Peyer's patch (tissue), 4 donors: ENCODE data around the gene NFATC2IP. TPM values are rescaled to one million over a fixed set of nuclear protein-coding genes. Genes with fewer than 3 reads are reported as not detected.

Source experiments
- DNase-seq, 3 donors: peaks; one replicate each; pipeline ENCODE4 v3.0.0-alpha.2; 2017 to 2019
- H3K27ac ChIP-seq, 4 donors: fragments of 200-600 bp; sonication (generic); one replicate each; pipeline ENCODE4 v1.5.1; 2016 to 2019
- H3K27me3 ChIP-seq, 2 donors: fragments of 200-600 bp; sonication (generic); one replicate each; pipeline ENCODE4 v1.5.1; 2019
- H3K36me3 ChIP-seq, 3 donors: fragments of 200-600 bp; sonication (generic); one replicate each; pipeline ENCODE4 v1.5.1; 2016 to 2019
- H3K4me1 ChIP-seq, 4 donors: fragments of 200-600 bp; sonication (generic); one replicate each; pipeline ENCODE4 v1.5.1; 2016 to 2019
- H3K4me3 ChIP-seq, 4 donors: fragments of 200-600 bp; sonication (generic); 1 replicate in 3 of 4; 2 replicates in 1 of 4; pipeline ENCODE4 v1.5.1; 2016 to 2019; ENCODE audit warnings: mild to moderate bottlenecking in 1 of 4
- H3K9me3 ChIP-seq, 4 donors: fragments of 200-600 bp; sonication (generic); one replicate each; pipeline ENCODE4 v1.5.1; 2016 to 2019; ENCODE audit warnings: mild to moderate bottlenecking in 1 of 4
- POLR2A ChIP-seq, 2 donors: fragments of 450-650 bp; IDR thresholded peaks; one replicate each; pipeline ENCODE4 v1.5.1; 2017; ENCODE audit warnings: antibody characterized with exemption in 2 of 2, mild to moderate bottlenecking in 2 of 2, moderate library complexity in 2 of 2
- total RNA-seq, 4 donors: library from RNA; depleted of rRNA; stranded (reverse); fragments of >200 nt; gene quantifications; one replicate each; pipeline ENCODE4 v1.1.0, GENCODE V29; 2016
- TF ChIP-seq, protein P1 (sequence below), 6 experiments: fragments of 450-650 bp in 4 of 6; fragments of 200-600 bp in 2 of 6; sonication (generic) in 1 of 6; IDR thresholded peaks; one replicate each; pipeline ENCODE4 v1.5.1; 2017 to 2019; ENCODE audit warnings: antibody characterized with exemption in 6 of 6, mild to moderate bottlenecking in 3 of 6, moderate library complexity in 1 of 6

NFATC2IP gene
- total RNA-seq: 10 to 100 TPM; 53.8 to 86.5 (median 79.6) TPM

DNA sequence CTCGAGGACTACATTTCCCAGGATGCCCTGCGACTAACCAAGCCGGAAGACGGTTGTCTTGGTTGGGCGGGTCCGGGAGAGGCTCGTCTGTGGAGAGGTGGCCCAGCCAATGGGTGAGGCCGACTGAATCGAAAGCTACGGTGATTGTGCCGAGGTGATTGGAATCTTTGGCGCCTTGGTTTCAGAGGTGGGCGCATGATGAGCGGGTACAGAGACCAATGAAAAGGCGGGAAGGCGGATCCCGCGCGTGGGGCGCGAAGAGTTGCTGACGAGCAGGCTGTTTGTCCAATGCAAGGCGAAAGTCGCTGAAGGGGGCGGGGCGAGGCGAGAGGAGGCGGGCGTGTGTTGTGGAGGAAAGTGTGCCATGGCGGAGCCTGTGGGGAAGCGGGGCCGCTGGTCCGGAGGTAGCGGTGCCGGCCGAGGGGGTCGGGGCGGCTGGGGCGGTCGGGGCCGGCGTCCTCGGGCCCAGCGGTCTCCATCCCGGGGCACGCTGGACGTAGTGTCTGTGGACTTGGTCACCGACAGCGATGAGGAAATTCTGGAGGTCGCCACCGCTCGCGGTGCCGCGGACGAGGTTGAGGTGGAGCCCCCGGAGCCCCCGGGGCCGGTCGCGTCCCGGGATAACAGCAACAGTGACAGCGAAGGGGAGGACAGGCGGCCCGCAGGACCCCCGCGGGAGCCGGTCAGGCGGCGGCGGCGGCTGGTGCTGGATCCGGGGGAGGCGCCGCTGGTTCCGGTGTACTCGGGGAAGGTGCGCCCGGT, at the start of gene NFATC2IP:
Gene NFATC2IP (plus strand): TSS at position 290 of the 762 bp plus-strand sequence. CDS start 75 bp downstream, at position 365.
- peak; percentile 100 for DNase-seq
- no peaks in the 10 kb centered on the region for H3K9me3 ChIP-seq
- no peaks in the 10 kb centered on the region for H3K27me3 ChIP-seq
- H3K36me3 ChIP-seq: peaks cover 0 to 30% (median 0%) of the 10 kb centered on the region in 3 donors
- H3K4me3 ChIP-seq: peak within 1 kb of the TSS; percentile 65 to 87 (median 79)
- peak within 1 kb of the TSS; percentile 79 to 87 (median 84) for H3K27ac ChIP-seq
- TF ChIP-seq, protein P1, sequence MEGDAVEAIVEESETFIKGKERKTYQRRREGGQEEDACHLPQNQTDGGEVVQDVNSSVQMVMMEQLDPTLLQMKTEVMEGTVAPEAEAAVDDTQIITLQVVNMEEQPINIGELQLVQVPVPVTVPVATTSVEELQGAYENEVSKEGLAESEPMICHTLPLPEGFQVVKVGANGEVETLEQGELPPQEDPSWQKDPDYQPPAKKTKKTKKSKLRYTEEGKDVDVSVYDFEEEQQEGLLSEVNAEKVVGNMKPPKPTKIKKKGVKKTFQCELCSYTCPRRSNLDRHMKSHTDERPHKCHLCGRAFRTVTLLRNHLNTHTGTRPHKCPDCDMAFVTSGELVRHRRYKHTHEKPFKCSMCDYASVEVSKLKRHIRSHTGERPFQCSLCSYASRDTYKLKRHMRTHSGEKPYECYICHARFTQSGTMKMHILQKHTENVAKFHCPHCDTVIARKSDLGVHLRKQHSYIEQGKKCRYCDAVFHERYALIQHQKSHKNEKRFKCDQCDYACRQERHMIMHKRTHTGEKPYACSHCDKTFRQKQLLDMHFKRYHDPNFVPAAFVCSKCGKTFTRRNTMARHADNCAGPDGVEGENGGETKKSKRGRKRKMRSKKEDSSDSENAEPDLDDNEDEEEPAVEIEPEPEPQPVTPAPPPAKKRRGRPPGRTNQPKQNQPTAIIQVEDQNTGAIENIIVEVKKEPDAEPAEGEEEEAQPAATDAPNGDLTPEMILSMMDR (IDR thresholded peaks at IDR 0.05): no peak
- peak; percentile 56 to 67 for TF ChIP-seq POLR2A (IDR thresholded peaks at IDR 0.05)
- H3K4me1 ChIP-seq: peaks cover 0 to 23% (median 9%) of the 10 kb centered on the region in 4 donors

DNA sequence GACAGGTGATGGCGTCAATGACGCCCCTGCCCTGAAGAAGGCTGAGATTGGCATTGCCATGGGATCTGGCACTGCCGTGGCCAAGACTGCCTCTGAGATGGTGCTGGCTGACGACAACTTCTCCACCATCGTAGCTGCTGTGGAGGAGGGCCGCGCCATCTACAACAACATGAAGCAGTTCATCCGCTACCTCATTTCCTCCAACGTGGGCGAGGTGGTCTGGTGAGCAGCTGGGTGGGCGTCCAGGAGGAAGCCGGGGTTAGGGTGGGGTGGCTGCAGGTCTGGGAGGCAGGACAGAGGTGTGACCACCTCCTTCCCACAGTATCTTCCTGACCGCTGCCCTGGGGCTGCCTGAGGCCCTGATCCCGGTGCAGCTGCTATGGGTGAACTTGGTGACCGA, 48.9 kb upstream of the NFATC2IP start:
- H3K4me1 ChIP-seq: no peaks in the 10 kb centered on the region
- no peaks in the 10 kb centered on the region for H3K9me3 ChIP-seq
- H3K27ac ChIP-seq: no peak overlapping the region
- H3K27me3 ChIP-seq: no peaks in the 10 kb centered on the region
- DNase-seq: no peak
- peaks cover 0 to 29% (median 0%) of the 10 kb centered on the region in 3 donors for H3K36me3 ChIP-seq
- TF ChIP-seq, protein P1 (IDR thresholded peaks at IDR 0.05): no peak
- no peak overlapping the region for H3K4me3 ChIP-seq

DNA sequence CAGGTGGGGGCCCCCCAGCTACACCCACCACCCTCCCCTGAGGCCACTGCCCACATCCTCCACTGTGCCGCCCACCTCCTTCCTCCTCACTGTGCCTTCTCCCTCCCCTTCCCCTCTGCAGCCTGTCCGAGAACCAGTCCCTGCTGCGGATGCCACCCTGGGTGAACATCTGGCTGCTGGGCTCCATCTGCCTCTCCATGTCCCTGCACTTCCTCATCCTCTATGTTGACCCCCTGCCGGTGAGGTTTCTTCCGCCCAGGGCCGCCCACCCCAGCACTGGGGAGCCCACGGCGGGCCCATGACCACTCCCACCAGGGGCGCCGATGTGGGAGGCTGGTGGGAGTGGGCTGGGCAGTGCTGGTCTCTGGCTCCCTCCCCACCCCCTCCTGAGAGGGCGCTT, 47.8 kb upstream of the NFATC2IP start:
- TF ChIP-seq, protein P1 (IDR thresholded peaks at IDR 0.05): no peak
- TF ChIP-seq POLR2A (IDR thresholded peaks at IDR 0.05): no peak
- DNase-seq: peak in 1 of 3 donors; percentile 44
- no peak overlapping the region for H3K4me3 ChIP-seq
- H3K4me1 ChIP-seq: no peaks in the 10 kb centered on the region
- H3K9me3 ChIP-seq: no peaks in the 10 kb centered on the region
- H3K36me3 ChIP-seq: peaks cover 0 to 39% (median 0%) of the 10 kb centered on the region in 3 donors
- no peak overlapping the region for H3K27ac ChIP-seq
- no peaks in the 10 kb centered on the region for H3K27me3 ChIP-seq

DNA sequence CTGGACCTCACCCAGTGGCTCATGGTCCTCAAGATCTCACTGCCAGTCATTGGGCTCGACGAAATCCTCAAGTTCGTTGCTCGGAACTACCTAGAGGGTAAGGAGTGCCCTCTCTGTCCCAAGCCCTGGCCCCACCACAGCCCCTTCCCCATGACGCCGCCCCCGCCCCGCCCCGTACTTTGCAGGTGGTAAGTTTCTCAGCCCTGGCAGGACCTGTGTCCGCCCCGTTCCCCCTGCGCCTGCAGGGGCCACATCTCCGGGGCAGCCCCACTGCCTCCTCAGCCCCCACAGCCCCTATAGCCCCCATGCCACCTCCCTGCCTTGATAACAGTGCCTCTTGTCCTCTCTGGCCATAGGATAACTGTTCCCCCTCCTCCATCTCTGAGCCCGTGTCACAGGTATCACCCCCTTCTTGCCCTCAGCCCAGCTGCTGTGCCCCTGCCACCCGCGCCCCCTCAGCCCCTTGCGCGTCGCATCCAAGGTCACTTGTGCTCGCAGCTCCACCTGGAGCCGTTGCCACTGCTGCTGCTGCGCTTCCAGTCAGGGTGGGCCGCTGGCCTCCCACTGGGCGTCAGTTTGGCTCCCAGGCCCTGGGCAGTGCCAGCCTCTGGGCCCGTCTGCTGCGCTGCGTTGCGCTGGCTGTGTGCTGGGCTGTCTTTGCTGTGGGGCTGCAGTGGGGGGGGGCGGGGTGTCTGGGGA, 47.2 kb upstream of the NFATC2IP start:
- no peak for TF ChIP-seq POLR2A (IDR thresholded peaks at IDR 0.05)
- TF ChIP-seq, protein P1 (IDR thresholded peaks at IDR 0.05): no peak

DNA sequence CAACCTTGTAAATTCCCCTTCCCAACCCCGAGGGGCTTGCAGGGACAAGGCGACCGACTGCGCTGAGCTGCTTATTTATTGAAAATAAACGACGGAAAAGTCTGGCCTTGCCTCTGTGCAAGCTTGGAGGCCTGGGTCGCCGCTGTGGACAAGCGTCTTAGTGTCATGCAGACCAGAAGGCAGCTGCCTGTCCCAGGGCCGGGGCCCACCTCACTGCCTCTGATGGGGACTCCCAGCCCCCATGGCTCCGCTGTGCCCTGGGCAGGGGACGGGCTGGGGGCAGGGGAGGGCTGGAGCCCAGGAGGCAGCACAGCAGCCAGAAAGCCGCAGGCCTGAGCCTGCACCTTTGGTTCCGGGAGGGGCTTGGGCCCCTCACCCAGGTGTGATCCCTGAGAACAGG, 46.4 kb upstream of the NFATC2IP start:
- no peaks in the 10 kb centered on the region for H3K27me3 ChIP-seq
- H3K9me3 ChIP-seq: no peaks in the 10 kb centered on the region
- no peaks in the 10 kb centered on the region for H3K4me1 ChIP-seq
- no peak for DNase-seq
- peaks cover 0 to 54% (median 0%) of the 10 kb centered on the region in 3 donors for H3K36me3 ChIP-seq
- H3K27ac ChIP-seq: no peak overlapping the region
- H3K4me3 ChIP-seq: no peak overlapping the region
- no peak for TF ChIP-seq POLR2A (IDR thresholded peaks at IDR 0.05)
- TF ChIP-seq, protein P1 (IDR thresholded peaks at IDR 0.05): no peak

More for the DNA sequence above, 47.2 kb upstream of the NFATC2IP start:
- Histone ChIP-seq H3K4me3 (no peak overlapping the region), H3K9me3 (no peaks in the 10 kb centered on the region), H3K27me3 (no peaks in the 10 kb centered on the region), H3K4me1 (no peaks in the 10 kb centered on the region), H3K27ac (no peak overlapping the region), H3K36me3 (peaks cover 0 to 45% (median 0%) of the 10 kb centered on the region in 3 donors)
- DNase-seq: no peak
